GM21526 (cell line): ENCODE results near the gene IL1RAPL2.
"Not testable (repeated sequence)": the region's sequence is repeated elsewhere in the genome, so short reads cannot be mapped to it uniquely, and the experiment has no call there.

Source experiments
- ATAC-seq: cut with Tn5 transposase; IDR thresholded peaks from one replicate; pipeline ENCODE4 v1.9.1; 2021; ENCODE audit warnings: moderate library complexity; ENCODE audit not compliant: unreplicated experiment, low FRiP score

Gene IL1RAPL2

DNA sequence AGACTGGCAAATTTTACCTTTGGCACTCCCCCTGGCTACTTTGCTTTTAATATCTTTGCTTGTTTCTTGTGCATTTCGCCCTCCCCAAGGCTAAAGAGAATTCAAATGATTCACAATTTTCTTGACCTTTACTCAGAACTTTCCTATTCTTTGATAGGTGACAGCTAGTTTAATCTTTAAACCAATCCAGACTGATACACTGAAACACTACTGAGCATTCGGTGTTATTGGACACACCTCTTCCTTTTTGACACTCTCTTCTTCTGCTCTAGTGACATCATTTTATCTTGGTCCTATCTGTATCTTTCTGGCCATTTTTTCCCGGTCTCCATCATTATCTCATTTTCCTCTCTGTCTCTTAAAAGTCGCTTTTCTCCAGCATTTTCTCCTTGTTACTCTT lies 103.1 kb downstream of the IL1RAPL2 start:
- no peak for ATAC-seq

DNA sequence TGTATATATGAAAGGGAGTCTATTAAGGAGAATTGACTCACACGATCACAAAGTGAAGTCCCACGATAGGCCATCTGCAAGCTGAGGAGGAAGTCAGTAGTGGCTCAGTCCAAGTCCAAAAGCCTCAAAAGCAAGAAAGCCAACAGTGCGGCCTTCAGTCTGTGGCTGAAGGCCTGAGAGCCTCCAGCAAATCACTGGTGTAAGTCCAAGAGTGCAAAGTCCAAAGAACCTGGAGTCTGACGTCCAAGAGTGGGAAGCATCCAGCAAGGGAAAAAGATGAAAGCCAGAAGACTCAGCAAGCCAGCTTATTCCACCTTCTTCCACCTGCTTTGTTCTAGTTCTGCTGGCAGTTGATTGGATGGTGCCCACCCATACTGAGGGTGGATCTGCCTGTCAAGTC lies 104.1 kb downstream of the IL1RAPL2 start:
- no peak for ATAC-seq

DNA sequence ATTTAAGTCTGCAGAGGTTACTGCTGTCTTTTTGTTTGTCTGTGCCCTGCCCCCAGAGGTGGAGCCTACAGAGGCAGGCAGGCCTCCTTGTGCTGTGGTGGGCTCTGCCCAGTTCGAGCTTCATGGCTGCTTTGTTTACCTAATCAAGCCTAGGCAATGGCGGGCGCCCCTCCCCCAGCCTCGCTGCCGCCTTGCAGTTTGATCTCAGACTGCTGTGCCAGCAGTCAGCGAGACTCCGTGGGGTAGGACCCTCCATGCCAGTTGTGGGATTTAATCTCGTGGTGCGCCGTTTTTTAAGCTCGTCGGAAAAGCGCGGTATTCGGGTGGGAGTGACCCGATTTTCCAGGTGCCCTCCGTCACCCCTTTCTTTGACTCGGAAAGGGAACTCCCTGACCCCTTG lies 111.5 kb downstream of the IL1RAPL2 start:
- not testable (repeated sequence) for ATAC-seq

DNA sequence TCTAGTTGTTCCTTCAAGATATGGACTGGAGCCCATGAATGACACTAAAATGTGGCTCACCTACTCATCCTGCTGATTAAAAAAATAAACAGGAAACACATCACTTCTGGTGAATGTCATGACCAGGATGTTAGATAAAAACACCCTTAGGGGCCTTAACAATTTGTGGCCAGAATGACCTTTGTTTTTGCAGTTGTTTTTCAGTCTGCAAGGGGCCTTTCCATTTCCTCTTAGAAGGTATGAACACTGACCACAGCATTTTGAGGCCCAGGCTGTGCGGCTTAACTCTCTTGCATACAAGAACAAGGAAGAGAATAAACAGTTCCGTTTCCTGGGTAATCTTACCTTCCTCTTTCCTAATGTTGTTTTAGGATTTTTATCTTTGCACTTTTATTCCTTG lies 113.2 kb downstream of the IL1RAPL2 start:
- no peak for ATAC-seq

DNA sequence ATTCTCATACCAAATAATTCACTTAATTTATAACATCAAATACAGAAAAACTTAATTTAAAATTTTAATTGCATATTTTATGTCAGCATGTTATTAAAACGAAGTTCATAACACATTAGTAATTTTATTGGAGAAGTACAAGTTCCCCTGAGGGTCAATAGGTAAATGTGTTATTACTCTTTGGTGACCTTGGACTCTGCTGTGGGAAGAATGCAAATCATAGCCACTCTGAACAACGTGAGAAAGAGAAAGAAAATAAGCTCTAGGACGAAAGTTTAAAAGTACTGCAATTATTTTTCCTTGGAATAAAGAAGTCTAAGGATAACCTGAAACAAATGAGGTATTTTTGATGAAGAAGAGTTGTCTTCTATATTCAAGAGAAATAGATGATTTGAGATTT lies 115.2 kb downstream of the IL1RAPL2 start:
- no peak for ATAC-seq

DNA sequence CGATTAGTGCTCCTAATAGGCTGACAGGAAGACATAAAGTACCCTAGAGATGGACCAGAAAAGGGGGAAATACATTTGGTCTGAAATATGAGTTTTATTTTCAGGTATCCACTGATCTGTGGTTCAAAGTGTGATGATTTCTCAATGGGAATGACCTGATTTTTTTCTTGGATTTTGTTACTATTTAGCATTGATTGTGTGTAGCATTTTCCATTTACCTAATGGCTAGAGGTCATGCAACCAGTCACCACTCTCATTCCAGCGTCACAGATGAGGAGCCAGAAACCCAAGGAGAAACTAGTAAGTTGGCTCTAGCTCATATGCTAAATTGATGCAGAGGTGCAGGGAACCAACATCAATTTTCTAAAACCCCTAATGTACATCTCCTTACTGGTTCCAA lies 118.1 kb downstream of the IL1RAPL2 start:
- ATAC-seq: no peak

DNA sequence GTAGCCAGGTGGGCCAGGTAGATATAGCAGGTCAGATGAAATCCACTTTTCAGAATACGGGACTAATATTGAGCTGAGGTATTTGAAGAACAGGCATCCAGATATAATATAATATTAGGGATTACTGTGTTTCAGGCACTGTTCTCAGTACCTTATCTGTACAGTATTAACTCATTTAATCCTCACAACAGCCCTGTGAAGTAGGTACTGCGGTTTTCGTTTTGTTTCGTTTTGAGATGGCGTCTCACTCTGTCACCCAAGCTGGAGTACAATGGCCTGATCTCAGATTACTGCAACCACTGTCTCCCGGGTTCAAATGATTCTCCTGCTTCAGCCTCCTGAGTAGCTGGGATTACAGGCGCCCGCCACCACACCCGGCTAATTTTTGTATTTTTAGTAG lies 129.6 kb downstream of the IL1RAPL2 start:
- peak; percentile 67 for ATAC-seq

DNA sequence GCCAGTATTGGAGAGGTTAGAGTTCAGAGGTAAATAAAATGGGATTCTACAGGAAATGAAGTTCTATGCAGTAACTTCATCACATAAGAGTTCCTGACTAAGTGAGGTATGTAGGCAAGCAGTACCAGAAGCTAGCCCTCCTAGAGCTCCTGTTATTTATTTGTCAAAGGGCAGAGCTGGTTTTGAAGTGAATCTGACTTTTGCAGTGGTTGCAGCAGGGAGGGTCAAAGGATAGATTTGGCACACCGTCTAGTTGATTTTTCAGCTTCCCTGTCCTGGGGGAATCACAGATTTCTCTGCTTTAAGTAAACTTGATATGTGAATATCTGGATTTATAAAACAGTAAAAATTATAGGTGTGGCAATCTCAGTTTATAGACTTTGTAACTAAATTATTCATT lies 130.7 kb downstream of the IL1RAPL2 start:
- no peak for ATAC-seq

DNA sequence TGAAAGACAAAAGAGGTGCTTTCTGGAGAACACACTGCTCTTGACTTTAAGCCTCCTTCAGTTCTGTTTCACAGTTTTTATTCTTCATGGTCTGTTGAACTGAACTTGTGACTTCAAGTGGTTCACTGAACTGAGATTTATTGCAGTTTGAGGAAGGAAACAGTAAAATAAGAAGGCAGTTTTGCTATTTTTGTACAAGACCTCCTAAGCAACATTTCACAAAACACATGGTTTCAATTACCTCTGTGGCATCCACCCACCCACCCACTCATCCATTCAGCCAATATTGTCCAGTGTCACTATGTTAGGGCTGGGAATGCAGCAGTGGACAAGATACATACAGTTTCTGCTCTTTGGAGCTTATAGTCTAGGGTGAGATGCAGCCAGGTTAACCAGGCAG lies 131.3 kb downstream of the IL1RAPL2 start:
- no peak for ATAC-seq

DNA sequence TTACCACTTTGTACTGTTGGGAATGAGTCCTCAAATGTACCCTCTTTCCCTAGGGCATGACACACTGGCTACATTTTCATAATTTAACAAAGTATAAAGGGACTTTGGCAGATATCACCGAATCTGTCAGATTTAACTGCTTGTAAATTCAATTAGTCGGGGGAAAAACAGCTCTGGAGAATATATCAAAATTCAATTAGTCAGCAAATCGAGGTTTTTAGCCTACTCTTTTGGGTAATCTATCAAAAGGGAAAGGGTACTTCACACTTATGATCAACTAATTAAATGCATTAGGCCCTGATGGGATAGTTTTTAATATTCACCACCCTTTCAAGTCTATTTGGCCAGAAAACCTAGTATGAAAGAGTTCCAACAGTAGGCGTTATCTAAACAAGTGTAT lies 141.0 kb downstream of the IL1RAPL2 start:
- ATAC-seq: no peak

DNA sequence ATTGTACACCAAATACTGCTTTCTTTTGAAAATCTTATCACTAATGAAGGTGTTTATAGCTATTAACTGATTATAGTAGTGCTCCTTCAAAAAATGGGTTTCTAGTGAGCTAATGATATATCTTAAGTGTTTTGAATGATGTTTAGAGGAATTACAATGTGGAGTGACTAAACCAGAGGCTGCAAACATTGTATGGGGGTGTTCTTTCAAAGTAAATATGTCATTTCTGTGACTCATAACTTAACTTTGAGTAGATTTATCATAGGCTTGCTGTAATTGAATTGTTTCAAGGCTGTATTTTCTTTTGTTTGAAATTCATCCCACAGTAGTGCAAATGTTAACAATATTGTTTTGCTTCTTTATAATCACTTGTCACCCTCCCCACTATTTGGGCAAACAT lies 141.6 kb downstream of the IL1RAPL2 start:
- no peak for ATAC-seq

DNA sequence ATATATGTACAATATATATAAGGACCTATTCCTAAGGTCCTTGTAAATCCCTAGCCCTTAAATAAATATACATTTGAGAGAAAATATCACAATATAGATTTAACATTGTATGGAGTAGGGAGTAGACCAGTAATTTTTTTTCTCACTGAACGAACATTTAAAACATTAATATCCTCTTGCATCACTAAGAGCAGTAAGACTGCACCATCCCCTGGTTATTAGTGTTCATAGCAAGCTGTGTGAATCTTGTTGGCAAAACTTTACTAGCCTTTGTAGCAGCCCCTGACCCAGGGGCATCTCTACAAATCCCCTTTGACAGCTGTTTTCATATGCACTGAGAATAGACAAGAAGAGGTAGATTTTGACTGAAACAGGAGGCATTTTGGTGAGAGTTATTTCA lies 146.5 kb downstream of the IL1RAPL2 start:
- ATAC-seq: no peak

DNA sequence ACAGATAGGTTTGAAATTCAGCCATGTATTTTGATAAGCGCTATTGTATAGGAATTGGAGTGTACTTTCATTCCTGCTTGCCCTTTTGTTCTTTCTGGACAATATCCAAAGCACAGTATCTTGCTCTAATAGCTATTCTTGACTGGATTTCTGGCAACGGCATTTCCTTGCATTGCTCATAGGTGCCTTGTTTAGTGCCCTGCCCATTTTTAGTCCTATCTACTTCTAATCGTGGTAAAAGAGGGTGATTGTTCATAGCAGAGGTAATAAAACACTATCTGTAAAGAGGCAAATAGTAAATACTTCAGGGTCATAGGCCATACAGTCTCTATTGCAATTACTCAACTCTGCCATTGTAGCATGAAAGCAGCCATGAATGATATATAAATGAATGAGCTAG lies 155.9 kb downstream of the IL1RAPL2 start:
- no peak for ATAC-seq

DNA sequence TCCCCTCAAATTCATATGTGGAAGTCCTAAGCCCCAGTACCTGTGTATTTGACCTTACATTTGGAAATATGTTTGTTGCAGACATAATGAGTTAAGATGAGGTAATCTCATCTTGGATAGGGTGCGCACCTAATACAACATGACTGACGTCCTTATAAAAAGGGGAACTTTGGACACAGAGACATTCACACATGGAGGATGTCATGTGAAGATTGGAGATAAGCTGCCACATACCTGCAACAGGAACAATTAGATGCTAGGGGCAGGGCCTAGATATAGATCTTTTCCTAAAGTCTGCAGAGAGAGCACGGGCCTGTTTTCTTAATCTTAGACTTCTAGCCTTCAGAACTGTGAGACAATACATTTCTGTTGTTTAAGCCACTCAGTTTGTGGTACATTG lies 162.5 kb downstream of the IL1RAPL2 start:
- no peak for ATAC-seq

DNA sequence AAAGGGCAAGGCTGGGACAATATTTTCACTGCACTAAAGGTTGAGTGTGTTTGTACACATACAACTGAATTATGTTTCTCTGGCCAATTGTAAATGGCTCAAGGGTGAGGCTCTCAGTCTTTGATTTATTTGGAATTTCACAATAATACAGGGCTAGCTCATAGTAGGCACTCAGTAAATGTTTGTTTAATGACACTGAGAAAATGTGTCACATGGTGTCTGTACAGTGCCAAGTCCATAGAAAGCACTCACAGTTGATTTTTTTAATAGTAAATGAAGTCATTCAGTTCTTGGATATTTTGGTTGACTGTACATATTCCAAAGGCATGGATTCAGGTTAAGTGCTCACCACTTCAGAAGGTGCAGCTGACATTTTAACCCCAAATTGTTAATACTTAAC lies 176.4 kb downstream of the IL1RAPL2 start:
- ATAC-seq: no peak

DNA sequence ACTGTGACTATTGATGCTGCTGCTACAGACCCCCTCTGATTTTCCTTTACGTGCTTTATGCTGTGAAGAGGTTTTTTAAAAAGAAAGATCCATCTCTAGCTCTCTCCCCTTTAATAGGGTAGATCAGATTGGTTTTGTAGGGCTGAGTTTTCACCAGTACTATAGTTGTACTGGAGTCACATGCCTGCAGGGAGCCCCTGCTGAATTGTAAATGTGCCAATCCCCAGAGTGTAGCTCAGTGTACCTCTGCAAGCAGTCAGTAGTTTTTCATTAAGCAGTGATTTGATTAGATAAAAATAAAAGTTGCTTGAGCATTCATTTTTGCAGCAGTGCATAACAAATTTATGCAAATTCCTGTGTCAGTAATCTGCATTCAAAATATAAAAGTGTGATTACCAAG lies 179.2 kb downstream of the IL1RAPL2 start:
- no peak for ATAC-seq

DNA sequence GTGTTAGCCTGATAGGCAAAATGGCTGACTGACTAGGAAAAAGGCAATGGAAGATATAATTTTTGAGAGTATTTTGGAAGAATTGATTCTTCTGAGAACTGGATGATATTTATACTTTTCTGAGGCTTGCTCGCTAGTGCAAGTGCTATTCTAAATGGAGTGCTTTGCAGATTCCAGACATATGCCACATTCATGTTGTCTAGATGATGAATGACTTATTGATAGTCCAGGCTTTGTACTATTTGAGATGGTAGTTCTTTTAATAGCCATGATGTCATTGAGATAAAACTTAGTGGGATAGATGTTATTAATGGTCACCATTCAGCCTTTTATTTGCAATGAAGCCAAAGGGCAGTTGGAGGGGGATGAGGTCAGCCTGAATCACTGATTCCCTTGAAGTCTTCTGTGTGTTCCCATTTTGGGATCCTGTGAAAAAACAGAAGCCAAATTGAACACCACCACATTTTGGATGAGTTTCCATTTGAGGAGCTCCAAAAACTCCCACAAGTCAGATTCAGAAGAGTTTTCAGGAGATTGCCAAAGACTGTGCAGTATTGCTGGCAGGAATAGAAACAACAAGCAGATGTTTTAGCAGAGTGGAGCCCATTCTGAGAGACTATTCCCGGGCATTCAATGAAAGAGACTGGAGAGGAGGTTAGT lies 184.1 kb downstream of the IL1RAPL2 start:
- no peak for ATAC-seq

DNA sequence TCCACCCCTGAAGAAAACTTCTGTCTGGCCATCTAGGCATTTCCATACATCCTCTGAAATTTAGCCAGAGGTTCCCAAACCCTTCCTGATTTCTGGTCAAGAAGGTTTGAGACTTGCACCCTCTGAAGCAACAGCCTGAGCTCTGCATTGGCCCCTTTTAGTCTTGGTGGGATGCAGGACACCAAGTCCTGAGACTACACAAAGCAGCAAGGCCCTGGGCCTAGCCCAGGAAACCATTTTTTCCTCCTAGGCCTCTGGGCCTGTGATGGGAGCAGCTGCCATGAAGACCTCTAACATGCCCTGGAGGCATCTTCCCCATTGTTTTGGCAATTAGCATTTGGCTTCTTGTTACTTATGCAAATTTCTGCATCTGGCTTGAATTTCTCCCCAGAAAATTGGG lies 196.6 kb downstream of the IL1RAPL2 start:
- no peak for ATAC-seq

DNA sequence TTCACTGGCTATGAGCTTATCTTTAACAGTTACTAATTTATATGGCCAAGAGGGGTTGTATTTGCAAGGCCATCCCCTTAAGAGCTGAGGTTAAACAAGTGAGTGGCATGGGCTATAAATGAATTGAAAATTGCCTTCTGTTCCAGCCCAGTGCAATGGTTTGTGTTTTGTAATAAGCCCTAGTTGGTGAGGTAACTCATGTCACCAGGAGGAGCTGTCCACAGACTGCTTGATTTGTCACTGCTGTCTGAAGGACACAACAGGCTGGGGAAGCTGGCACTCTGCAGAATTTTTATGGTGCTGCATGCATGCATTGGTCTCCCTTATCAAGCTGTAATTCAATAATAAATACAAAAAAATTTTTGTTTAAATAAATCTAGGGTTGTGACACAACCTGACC lies 223.8 kb downstream of the IL1RAPL2 start:
- ATAC-seq: no peak

DNA sequence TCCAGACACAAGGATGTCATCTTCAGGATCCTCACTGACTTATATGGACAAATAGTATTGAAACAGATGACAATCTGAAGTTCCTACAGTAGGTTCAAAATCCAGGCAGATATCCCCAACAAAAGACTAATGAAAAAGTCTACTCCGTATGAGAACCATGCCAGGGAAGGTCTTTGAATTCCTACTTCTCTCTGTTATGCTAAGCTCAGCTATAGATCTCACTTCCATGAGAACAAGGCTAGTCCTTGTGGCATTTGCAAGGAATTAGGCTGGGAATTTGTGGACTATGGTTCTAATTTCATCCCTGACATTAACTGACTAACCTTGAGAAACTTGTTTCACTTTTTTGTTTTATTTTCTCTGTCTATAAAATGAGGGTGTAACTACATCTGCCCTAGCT lies 229.8 kb downstream of the IL1RAPL2 start:
- ATAC-seq: no peak

DNA sequence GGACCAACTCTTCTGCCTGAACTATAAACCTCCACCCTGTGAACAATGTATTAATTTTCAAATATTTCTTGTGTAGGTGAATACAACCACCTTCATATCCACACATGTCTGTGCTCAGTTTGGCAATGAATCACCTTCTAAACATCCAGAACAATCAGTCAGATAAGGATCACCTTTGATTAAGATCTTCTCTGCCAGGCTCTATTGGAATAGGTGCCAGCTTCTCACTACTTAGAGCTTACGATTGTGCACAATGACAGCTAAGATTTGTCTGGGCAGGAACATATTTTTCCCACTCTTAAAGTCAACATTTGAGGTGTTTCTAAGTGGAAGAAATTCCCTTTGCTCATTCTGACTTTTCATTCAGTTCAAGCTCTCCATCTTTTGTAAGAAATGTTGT lies 237.2 kb downstream of the IL1RAPL2 start:
- ATAC-seq: no peak

DNA sequence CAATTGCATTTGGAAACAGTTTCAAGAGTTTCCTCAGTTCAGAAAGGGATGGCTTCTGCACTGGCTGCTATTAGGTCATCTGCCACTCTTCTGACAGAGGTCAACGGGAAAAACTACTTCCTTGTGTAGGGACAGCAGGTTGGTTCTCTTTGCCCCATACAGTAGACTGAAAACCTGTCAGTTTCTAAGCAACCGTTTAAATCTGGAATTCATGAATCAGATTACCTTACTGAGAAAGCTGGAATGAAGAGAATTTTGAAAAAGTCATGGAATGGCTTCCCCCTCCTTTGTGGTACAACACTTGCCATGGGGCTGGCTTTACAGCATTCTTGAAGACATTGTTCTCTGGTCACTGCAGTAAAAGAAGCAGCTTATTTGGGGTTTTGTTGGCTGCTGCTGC lies 240.3 kb downstream of the IL1RAPL2 start:
- ATAC-seq: no peak

DNA sequence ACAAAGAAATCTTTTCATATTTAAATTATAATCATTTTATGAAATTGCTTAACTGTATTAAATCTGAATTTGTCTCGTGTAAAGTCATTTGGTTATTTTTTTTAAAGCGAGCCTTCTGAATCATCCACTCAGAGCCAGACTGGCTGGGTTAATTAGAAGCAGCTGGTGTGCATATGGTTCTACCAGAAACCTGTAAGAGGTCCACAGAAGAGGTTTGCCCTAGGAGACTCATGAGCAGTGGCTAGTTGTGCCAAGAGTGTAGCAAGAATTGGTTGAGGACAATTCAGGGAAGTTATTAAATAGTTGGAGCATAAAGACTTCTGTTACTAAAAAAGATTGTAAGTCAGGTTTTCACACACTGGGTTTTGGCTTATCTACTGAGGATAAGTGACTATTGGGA lies 267.4 kb downstream of the IL1RAPL2 start:
- no peak for ATAC-seq
